Subcutaneous abdominal adipose tissue (tissue), 5 donors: Measurements from ENCODE around the gene EPAS1.

Source experiments
- H3K27ac ChIP-seq: one replicate; pipeline ENCODE4 v1.7.0; 2013; ENCODE audit warnings: low read depth, mild to moderate bottlenecking, inconsistent platforms, low read length, moderate library complexity
- H3K27me3 ChIP-seq, 5 donors: one replicate each; pipeline ENCODE4 v1.7.0; 2013; ENCODE audit warnings: low read length in 5 of 5, inconsistent platforms in 1 of 5; ENCODE audit not compliant: control insufficient read depth in 5 of 5, insufficient read depth in 4 of 5
- H3K36me3 ChIP-seq, 5 donors: one replicate each; pipeline ENCODE4 v1.7.0; 2013; ENCODE audit warnings: low read length in 5 of 5; ENCODE audit not compliant: control insufficient read depth in 5 of 5, insufficient read depth in 5 of 5
- H3K4me1 ChIP-seq, 5 donors: one replicate each; pipeline ENCODE4 v1.7.0; 2013; ENCODE audit warnings: low read length in 5 of 5, mild to moderate bottlenecking in 3 of 5, moderate library complexity in 1 of 5; ENCODE audit not compliant: control insufficient read depth in 5 of 5, insufficient read depth in 5 of 5
- H3K4me3 ChIP-seq, 5 donors: one replicate each; pipeline ENCODE4 v1.7.0; 2013; ENCODE audit warnings: low read length in 5 of 5, low read depth in 1 of 5
- H3K9ac ChIP-seq, 5 donors: one replicate each; pipeline ENCODE4 v1.7.0; 2013; ENCODE audit warnings: low read length in 5 of 5, mild to moderate bottlenecking in 4 of 5, moderate library complexity in 3 of 5
- H3K9me3 ChIP-seq, 5 donors: one replicate each; pipeline ENCODE4 v1.7.0; 2013; ENCODE audit warnings: low read length in 5 of 5; ENCODE audit not compliant: control insufficient read depth in 5 of 5
- donor health status: healthy.
- donor health status: healthy.
- donor health status: healthy.
- donor health status: healthy.
- donor health status: healthy.

Gene EPAS1

GRCh38 chr2:46366668-46367052, 69.5 kb downstream of the EPAS1 start:
- Histone ChIP-seq H3K9me3 (no peaks in the 10 kb centered on the region), H3K36me3 (peaks cover 19 to 80% (median 77%) of the 10 kb centered on the region in 5 donors), H3K4me1 (peaks cover 0 to 37% (median 14%) of the 10 kb centered on the region in 5 donors), H3K27ac (peak overlapping the region; percentile 55), H3K4me3 (no peak overlapping the region), H3K27me3 (no peaks in the 10 kb centered on the region), H3K9ac (no peak overlapping the region)

- Histone ChIP-seq H3K4me1 (peaks cover 0 to 31% (median 13%) of the 10 kb centered on the region in 5 donors), H3K27me3 (no peaks in the 10 kb centered on the region), H3K27ac (no peak overlapping the region), H3K36me3 (peaks cover 19 to 79% (median 77%) of the 10 kb centered on the region in 5 donors), H3K9me3 (no peaks in the 10 kb centered on the region), H3K4me3 (no peak overlapping the region), H3K9ac (no peak overlapping the region)
Observed at GRCh38 chr2:46367286-46367685, 70.1 kb downstream of the EPAS1 start.

GRCh38 chr2:46368401-46368800, 71.2 kb downstream of the EPAS1 start:
- H3K27me3 ChIP-seq: no peaks in the 10 kb centered on the region
- no peak overlapping the region for H3K27ac ChIP-seq
- H3K4me1 ChIP-seq: peaks cover 0 to 24% (median 10%) of the 10 kb centered on the region in 5 donors
- H3K36me3 ChIP-seq: peaks cover 30 to 80% (median 77%) of the 10 kb centered on the region in 5 donors
- no peak overlapping the region for H3K4me3 ChIP-seq
- H3K9ac ChIP-seq: no peak overlapping the region
- no peaks in the 10 kb centered on the region for H3K9me3 ChIP-seq

- Histone ChIP-seq H3K9ac (no peak overlapping the region), H3K9me3 (no peaks in the 10 kb centered on the region), H3K4me1 (peaks cover 0 to 15% (median 5%) of the 10 kb centered on the region in 5 donors), H3K4me3 (no peak overlapping the region), H3K27me3 (no peaks in the 10 kb centered on the region), H3K36me3 (peaks cover 30 to 89% (median 84%) of the 10 kb centered on the region in 5 donors), H3K27ac (no peak overlapping the region)
Observed at GRCh38 chr2:46369783-46370182, 72.6 kb downstream of the EPAS1 start.

GRCh38 chr2:46371854-46372253, 74.6 kb downstream of the EPAS1 start:
- Histone ChIP-seq H3K4me3 (no peak overlapping the region), H3K27ac (no peak overlapping the region), H3K36me3 (peaks cover 30 to 98% (median 94%) of the 10 kb centered on the region in 5 donors), H3K27me3 (no peaks in the 10 kb centered on the region), H3K9ac (no peak overlapping the region), H3K4me1 (peaks cover 0 to 12% (median 8%) of the 10 kb centered on the region in 5 donors), H3K9me3 (no peaks in the 10 kb centered on the region)

GRCh38 chr2:46372475-46372874, 75.3 kb downstream of the EPAS1 start:
- H3K4me1 ChIP-seq: peaks cover 0 to 18% (median 12%) of the 10 kb centered on the region in 5 donors
- no peak overlapping the region for H3K4me3 ChIP-seq
- no peaks in the 10 kb centered on the region for H3K9me3 ChIP-seq
- H3K36me3 ChIP-seq: peaks cover 30 to 98% (median 97%) of the 10 kb centered on the region in 5 donors
- H3K9ac ChIP-seq: no peak overlapping the region
- no peaks in the 10 kb centered on the region for H3K27me3 ChIP-seq
- H3K27ac ChIP-seq: no peak overlapping the region

- no peaks in the 10 kb centered on the region for H3K27me3 ChIP-seq
- H3K9ac ChIP-seq: no peak overlapping the region
- peaks cover 30 to 99% (median 97%) of the 10 kb centered on the region in 5 donors for H3K36me3 ChIP-seq
- no peaks in the 10 kb centered on the region for H3K9me3 ChIP-seq
- H3K4me1 ChIP-seq: peaks cover 0 to 25% (median 13%) of the 10 kb centered on the region in 5 donors
- no peak overlapping the region for H3K27ac ChIP-seq
- no peak overlapping the region for H3K4me3 ChIP-seq
Observed at GRCh38 chr2:46373238-46373637, 76.0 kb downstream of the EPAS1 start.

- H3K27me3 ChIP-seq: no peaks in the 10 kb centered on the region
- no peaks in the 10 kb centered on the region for H3K9me3 ChIP-seq
- H3K9ac ChIP-seq: no peak overlapping the region
- no peak overlapping the region for H3K4me3 ChIP-seq
- no peak overlapping the region for H3K27ac ChIP-seq
- peaks cover 9 to 37% (median 34%) of the 10 kb centered on the region in 5 donors for H3K4me1 ChIP-seq
- peaks cover 28 to 98% (median 97%) of the 10 kb centered on the region in 5 donors for H3K36me3 ChIP-seq
Observed at GRCh38 chr2:46375566-46376125, 78.4 kb downstream of the EPAS1 start.

- Histone ChIP-seq H3K9ac (no peak overlapping the region), H3K36me3 (peaks cover 26 to 98% (median 97%) of the 10 kb centered on the region in 5 donors), H3K27me3 (no peaks in the 10 kb centered on the region), H3K4me1 (peaks cover 9 to 37% (median 30%) of the 10 kb centered on the region in 5 donors), H3K9me3 (no peaks in the 10 kb centered on the region), H3K27ac (no peak overlapping the region), H3K4me3 (no peak overlapping the region)
Observed at GRCh38 chr2:46376586-46376985, 79.4 kb downstream of the EPAS1 start.

- Histone ChIP-seq H3K4me1 (peaks cover 9 to 37% (median 29%) of the 10 kb centered on the region in 5 donors), H3K27ac (no peak overlapping the region), H3K4me3 (no peak overlapping the region), H3K36me3 (peaks cover 26 to 99% (median 97%) of the 10 kb centered on the region in 5 donors), H3K9me3 (no peaks in the 10 kb centered on the region), H3K9ac (no peak overlapping the region), H3K27me3 (no peaks in the 10 kb centered on the region)
Observed at GRCh38 chr2:46377101-46377581, 79.9 kb downstream of the EPAS1 start.
